ENCODE data around the gene AIP. TPM values are rescaled to one million over a fixed set of nuclear protein-coding genes. Genes with fewer than 3 reads are reported as not detected.

AIP gene
- total RNA-seq, 1 donor from 2014 or later = 58.8 TPM

DNA sequence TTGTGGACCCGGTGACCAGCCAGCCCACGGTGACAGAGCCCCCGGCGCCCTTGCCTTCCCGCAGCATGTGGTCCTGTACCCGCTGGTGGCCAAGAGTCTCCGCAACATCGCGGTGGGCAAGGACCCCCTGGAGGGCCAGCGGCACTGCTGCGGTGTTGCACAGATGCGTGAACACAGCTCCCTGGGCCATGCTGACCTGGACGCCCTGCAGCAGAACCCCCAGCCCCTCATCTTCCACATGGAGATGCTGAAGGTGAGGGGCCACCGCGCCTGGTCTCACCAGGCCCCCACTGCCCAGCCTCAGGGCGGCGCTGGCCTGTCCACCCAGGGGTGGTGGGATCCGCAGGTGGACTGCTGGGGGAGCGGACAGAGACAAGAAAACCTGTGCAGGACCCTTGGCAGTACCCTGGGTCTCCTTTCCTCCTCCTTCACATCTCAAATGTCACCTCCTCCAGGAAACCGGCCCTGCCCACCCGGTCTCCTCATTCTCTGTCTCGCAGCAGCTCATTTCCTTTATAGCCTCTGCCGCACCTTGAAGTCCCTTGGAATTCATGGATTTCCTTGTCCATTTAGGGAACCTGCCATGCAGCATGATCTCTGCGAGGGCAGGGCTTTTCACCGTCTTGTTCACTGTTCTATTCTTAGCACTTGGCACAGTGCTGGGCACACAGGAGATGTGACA is 6.5 kb downstream of the AIP start:
- Mint-ChIP-seq H3K4me1 (ENCODE audit: low read depth) (peaks cover 15% of the 10 kb centered on the region), H3K4me3 (ENCODE audit: unreplicated experiment) (no peak overlapping the region), H3K27ac (ENCODE audit: unreplicated experiment) (no peak overlapping the region), H3K27me3 (ENCODE audit: low read depth) (no peaks in the 10 kb centered on the region), H3K9me3 (ENCODE audit: low read depth) (no peaks in the 10 kb centered on the region), H3K36me3 (ENCODE audit: low read depth) (peaks cover 9% of the 10 kb centered on the region)
- TF ChIP-seq, protein P1, sequence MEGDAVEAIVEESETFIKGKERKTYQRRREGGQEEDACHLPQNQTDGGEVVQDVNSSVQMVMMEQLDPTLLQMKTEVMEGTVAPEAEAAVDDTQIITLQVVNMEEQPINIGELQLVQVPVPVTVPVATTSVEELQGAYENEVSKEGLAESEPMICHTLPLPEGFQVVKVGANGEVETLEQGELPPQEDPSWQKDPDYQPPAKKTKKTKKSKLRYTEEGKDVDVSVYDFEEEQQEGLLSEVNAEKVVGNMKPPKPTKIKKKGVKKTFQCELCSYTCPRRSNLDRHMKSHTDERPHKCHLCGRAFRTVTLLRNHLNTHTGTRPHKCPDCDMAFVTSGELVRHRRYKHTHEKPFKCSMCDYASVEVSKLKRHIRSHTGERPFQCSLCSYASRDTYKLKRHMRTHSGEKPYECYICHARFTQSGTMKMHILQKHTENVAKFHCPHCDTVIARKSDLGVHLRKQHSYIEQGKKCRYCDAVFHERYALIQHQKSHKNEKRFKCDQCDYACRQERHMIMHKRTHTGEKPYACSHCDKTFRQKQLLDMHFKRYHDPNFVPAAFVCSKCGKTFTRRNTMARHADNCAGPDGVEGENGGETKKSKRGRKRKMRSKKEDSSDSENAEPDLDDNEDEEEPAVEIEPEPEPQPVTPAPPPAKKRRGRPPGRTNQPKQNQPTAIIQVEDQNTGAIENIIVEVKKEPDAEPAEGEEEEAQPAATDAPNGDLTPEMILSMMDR (IDR thresholded peaks at IDR 0.05) = no peak
- peak; percentile 94 for DNase-seq (ENCODE audit: low spot score)

DNA sequence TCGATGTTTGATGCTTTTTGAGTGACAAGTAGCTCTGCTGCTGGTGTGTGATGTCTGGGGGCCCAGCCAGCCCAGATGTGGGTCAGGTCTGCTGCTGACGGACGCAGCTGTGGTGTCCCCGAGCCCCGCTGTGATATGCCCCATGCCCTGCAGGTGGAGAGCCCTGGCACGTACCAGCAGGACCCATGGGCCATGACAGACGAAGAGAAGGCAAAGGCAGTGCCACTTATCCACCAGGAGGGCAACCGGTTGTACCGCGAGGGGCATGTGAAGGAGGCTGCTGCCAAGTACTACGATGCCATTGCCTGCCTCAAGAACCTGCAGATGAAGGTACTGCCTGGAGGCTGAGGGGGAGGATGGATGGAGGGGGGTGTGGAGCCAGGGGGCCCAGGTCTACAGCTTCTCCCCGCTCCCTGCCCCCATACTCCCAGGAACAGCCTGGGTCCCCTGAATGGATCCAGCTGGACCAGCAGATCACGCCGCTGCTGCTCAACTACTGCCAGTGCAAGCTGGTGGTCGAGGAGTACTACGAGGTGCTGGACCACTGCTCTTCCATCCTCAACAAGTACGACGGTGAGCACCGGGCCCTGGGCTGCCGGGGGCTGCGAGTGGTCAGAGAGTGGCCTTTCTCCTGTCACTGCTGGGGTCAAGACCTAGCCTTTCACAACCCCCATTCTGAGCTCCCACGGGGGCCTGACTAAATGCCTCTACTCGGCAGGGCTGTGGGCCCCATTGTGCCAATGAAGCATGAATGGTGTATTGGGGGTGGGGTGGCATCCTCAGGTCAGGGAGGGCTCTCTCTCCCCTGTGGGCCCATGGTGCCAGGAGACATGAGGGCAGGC is 7.3 kb downstream of the AIP start:
- H3K27ac Mint-ChIP-seq (ENCODE audit: unreplicated experiment) = no peak overlapping the region
- no peak for DNase-seq (ENCODE audit: low spot score)

DNA sequence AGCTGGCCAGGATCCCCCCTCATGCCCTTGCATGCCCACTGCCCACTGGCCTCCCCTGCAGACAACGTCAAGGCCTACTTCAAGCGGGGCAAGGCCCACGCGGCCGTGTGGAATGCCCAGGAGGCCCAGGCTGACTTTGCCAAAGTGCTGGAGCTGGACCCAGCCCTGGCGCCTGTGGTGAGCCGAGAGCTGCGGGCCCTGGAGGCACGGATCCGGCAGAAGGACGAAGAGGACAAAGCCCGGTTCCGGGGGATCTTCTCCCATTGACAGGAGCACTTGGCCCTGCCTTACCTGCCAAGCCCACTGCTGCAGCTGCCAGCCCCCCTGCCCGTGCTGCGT is 7.9 kb downstream of the AIP start:
- no peak for DNase-seq (ENCODE audit: low spot score)
- no peaks in the 10 kb centered on the region for H3K27me3 Mint-ChIP-seq (ENCODE audit: low read depth)
- H3K27ac Mint-ChIP-seq (ENCODE audit: unreplicated experiment) = no peak overlapping the region
- H3K9me3 Mint-ChIP-seq (ENCODE audit: low read depth) = no peaks in the 10 kb centered on the region
- TF ChIP-seq, protein P1 (IDR thresholded peaks at IDR 0.05) = no peak
- H3K4me3 Mint-ChIP-seq (ENCODE audit: unreplicated experiment) = no peak overlapping the region
- H3K36me3 Mint-ChIP-seq (ENCODE audit: low read depth) = peaks cover 9% of the 10 kb centered on the region
- H3K4me1 Mint-ChIP-seq (ENCODE audit: low read depth) = peaks cover 6% of the 10 kb centered on the region

More for the DNA sequence above, 7.3 kb downstream of the AIP start:
- peaks cover 8% of the 10 kb centered on the region for H3K4me1 Mint-ChIP-seq (ENCODE audit: low read depth)
- TF ChIP-seq, protein P1 (IDR thresholded peaks at IDR 0.05) = no peak
- no peaks in the 10 kb centered on the region for H3K27me3 Mint-ChIP-seq (ENCODE audit: low read depth)
- no peak overlapping the region for H3K4me3 Mint-ChIP-seq (ENCODE audit: unreplicated experiment)
- H3K36me3 Mint-ChIP-seq (ENCODE audit: low read depth) = peaks cover 9% of the 10 kb centered on the region
- no peaks in the 10 kb centered on the region for H3K9me3 Mint-ChIP-seq (ENCODE audit: low read depth)

DNA sequence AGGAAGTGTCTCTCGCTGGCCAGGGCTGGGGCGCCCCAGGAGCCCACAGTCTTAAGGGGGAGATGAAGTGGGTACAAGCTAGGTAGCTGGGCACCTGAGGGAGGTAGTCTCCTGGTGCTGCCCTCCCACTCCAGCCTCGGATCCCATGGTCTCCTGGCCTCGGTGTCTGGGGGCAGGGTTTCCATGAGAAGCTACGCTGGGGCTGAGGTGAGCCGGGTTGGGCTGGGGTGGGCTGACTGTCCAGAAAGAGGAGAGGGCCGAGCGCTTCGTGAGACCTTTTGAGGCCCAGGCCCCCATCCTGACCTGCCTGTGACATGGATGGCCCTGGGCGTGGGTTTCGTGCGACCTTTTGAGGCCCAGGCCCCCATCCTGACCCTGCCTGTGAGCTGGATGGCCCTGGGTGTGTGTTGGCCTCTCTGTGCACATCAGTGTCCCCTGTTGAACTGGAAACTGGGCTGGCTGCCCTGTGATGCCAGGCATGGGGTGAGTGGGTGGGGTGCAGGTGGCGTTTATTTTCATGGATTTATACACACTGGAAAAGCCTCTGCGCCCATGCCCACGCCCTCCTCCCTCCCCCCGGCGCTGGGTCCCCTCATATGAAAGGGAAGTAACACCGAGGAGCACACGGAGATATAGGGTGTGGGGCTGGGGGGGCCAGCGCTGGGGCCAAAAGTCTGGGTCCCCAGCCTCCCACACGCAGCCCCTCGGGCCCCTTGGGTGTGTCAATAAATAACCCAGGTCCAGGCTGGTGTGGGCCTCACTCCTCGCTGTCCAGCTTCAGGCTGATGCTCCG is 8.6 kb downstream of the AIP start:
- H3K36me3 Mint-ChIP-seq (ENCODE audit: low read depth) = peaks cover 9% of the 10 kb centered on the region

More for the DNA sequence above, 8.6 kb downstream of the AIP start:
- H3K27ac Mint-ChIP-seq (ENCODE audit: unreplicated experiment) = no peak overlapping the region
- H3K4me1 Mint-ChIP-seq (ENCODE audit: low read depth) = no peaks in the 10 kb centered on the region
- no peak for DNase-seq (ENCODE audit: low spot score)
- no peaks in the 10 kb centered on the region for H3K27me3 Mint-ChIP-seq (ENCODE audit: low read depth)
- H3K9me3 Mint-ChIP-seq (ENCODE audit: low read depth) = no peaks in the 10 kb centered on the region
- TF ChIP-seq, protein P1 (IDR thresholded peaks at IDR 0.05) = no peak
- H3K4me3 Mint-ChIP-seq (ENCODE audit: unreplicated experiment) = no peak overlapping the region
